Ammon's horn (tissue), 1 donor: ENCODE measurements around the gene LIN37.
A peak's percentile ranks its signal among the peaks of the same experiment; 100 is the strongest.

Experiments
- DNase-seq: peaks from one replicate; pipeline ENCODE4 v3.0.0-alpha.2; 2016; ENCODE audit warnings: low spot score

LIN37 gene

DNA sequence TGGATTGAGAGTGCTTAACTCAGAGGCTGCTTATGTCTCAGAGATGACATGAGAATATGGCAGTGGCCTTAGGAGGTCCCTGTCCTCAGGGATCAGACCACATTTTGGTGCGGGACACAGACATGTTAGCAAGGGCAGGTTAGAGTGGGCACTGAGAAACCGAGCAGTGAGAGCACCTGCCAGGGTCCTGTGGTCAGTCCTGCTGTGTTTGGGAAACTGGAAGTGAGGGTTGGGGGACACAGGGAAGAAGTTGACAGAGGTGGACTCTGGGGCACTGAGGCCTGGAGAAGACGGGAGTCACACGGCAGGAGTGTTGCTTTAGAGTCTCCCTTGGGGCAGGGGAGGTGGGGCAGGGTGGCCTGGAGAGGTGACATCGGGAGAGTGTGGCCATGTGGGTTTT is 13.5 kb upstream of the LIN37 start:
- no peak for DNase-seq

DNA sequence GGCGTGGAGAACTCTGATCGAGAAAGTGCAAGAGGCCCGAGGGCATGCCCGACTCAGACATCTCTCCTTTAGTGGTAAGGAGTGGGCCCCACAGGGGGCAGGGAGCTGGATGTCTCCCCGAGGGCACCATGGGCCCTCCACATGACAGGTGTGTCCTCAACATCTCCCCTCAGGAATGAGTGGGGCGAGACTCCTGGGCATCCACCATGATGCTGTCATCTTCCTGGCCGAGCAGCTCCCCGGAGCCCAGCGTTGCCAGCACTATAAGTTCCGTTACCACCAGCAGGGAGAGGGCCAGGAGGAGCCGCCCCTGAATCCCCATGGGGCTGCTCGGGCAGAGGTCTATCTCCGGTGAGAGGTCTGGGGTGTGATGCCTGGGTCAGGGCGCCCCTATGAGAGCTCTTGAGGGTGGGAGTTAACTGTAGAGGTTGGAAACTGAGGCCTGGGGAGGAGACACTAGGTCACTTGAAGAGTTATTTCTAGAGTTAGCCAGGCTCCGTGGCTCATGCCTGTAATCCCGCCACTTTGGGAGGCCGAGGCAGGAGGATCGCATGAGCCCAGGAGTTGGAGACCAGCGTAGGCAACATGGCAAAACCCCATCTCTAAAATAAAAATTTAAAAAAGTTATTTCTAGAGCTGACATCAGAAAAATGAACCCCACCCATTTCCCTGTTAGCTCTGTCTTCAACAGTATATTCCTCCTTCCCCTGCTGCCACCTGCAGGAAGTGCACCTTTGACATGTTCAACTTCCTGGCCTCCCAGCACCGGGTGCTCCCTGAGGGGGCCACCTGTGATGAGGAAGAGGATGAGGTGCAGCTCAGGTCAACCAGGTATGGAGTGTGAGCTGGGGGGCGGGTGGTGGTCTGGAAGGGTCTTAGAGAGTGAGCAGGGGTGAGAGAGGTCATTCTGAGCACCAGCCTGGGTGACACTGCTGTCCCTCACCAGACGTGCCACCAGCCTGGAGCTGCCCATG is 11.2 kb upstream of the LIN37 start:
- DNase-seq, result no peak

DNA sequence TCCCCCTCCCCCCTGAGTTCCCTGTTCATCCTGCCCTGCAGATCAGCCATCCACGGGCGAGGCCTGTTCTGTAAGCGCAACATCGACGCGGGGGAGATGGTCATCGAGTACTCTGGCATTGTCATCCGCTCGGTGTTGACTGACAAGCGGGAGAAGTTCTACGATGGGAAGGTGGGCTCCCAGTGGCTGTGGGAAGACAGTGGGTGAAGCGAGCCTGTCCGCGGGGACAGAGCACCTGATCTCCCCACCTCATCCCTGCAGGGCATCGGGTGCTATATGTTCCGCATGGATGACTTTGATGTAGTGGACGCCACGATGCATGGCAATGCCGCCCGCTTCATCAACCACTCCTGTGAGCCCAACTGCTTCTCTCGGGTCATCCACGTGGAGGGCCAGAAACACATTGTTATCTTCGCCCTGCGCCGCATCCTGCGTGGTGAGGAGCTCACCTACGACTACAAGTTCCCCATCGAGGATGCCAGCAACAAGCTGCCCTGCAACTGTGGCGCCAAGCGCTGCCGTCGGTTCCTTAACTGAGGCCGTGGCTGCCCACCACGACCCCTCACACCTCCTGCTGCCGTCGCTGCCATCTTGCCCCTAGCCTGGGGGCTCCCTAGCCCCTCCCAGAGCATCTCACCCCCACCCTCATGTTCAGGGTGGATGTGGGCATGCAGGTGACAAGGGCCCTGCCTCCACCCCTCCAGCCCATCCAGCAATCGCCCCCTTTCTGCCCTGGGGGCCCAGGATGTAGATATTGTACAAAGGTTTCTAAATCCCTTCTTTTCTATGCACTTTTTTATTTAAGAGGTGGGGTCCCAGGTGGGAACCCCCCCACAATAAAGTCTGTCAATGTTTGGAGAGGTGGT is 10.1 kb upstream of the LIN37 start:
- no peak for DNase-seq

DNA sequence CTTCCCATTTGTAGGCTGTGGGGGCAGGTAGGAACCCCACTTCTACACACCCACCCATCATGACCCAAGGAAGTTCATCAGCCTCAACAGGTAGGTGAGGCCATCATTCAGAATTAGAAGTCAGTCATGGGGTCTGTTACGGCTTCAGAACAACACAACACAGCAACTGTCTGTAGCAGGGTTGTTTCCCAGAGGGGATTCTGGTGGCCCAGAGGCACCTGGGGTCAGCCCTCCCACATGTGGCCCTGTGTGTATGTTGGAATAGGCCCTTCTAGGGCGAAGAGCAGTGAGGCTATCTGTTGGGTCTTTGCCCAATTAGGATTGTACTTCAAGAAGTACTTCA is 9.5 kb upstream of the LIN37 start:
- DNase-seq, result no peak

DNA sequence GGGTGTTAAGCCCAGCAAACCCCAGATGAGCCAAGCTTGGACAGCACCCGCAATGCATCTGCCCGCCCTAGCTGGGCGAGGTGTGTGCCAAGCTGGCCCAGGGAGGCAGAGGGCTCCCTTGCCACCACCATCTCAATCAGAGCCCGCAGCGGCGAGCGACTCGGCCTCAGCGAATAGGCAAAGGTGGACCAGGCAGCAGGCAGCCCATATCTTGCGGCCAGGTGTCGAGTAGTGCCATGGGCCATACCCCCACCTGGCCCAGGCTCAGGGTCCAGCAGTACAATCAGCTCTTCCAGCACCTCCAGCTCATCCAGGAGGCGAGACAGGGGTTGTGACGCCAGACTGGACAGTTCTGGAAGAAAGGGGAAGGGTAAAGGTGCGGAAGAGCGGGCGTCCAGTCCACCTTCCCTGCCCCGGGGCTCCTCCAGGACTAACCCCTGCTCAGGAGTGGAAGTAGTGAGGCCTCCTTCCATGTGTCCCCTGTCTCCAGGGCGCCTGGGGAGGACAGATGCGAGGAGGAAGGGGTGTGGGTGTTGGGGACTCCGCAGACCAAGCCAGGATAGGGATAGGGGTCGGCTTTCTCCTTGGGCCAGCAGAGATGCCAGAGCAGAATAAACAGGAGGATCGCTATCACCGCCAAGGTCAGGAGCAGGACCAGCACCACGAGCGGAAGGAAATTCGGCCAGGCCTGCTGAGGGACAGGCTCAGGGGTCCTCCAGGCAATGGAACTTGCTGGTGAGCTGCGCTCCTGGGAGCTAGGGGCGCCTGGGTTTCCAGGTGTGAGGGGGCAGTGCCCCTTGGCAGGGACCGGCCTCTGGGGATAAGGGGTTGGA is 8.9 kb upstream of the LIN37 start:
- DNase-seq, result no peak

DNA sequence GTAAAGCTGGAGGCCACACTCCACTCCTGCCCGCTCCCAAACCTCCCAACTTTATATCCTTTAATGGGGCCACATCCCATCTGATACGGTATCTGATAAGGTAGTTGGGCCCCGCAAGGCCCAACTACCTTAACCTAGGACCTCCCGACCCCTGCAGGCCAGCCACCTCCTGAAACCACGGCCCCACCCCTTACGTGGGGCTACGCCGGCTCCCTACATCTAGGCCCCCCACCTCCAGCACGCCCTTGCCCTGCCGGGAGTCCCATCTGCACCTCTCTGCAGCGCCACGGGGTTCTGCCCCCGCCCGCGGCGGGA is 8.3 kb upstream of the LIN37 start:
- no peak for DNase-seq

DNA sequence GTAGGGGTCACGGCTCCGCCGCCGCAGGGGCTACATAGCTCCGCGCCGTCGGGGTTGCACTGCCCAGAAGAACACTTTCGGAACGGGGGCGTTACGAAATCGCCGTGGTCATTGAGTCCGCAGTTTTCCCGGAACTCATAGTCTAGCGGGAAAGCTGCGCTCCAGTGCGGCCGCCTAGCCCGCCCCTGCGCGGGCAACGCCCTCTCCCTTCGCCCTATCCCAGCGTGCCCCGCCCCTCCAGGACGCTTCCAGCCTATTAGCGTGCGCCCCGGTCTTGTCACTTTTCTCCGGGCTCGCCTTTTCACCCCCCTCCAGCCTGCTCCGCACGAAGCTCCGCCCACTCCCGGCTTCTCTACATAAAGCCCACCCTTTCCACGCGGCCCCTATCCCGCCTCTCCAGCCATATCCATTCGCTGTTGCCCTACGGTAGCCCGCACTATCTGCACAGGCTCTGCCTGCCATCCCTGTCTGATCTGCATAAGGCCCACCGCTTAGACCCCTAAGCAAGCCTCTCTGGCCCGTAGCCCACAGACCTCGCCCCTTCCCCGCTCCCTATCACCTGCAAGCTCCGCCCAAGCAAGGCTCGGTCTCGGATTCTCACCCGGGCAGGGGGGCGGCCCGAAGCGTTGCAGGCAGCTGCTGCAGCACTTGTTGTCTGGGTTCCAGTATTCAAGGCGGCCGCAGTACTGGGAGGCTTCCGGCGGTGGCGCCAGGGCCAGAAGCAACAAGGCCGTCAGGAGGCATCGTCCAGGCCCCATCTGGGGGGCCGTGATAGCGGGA is 7.8 kb upstream of the LIN37 start:
- DNase-seq, result peak; percentile 99

DNA sequence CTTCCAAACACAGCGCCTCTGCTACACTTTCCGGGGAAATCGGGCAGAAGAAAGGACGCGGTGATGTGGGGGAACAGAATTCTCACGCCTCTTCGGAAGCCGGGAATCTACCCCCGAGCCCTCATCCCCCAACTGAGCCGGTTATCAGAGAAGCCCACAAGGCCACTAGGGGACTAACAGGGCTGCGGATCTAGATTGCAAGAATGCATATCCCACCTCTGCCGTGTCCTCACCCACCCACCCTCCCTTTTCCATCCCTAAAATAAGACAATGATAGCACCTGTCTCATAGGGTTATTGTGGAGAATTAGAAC is 7.2 kb upstream of the LIN37 start:
- no peak for DNase-seq

DNA sequence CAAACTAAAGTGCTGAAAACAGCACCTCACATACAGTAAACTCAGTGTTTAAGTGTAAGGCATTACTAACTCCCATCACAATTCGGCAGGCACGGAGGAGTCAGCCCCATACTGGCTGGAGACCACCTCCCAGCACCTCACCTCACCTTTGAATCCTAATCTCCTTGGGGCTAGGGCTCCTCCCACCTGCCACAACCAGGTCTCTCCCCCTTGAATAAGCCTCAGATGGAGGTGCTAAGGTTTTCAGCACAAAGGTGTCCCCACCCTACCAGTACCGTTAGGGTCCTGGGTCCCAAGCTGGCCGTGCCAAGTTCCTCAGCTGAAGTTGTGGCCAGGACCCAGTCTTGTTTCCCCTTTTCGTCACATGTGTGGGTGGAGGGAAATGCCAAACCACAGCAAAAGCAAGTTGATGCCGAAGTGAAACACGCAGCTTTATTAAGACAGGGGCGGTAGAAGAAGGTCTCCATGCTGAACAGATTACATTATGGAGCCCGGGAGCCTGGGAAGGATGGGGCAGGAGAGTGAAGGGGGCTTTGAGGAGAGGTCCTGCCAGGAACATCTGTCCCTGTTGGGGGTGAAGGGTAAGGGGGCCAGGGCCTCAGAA is 6.2 kb upstream of the LIN37 start, which contains the start of gene IGFLR1:
Gene IGFLR1, minus strand, starts transcription at position 332 of the 604 bp plus-strand sequence. CDS start 1,272 bp downstream, outside the sequence.
- DNase-seq, result peak; percentile 70

DNA sequence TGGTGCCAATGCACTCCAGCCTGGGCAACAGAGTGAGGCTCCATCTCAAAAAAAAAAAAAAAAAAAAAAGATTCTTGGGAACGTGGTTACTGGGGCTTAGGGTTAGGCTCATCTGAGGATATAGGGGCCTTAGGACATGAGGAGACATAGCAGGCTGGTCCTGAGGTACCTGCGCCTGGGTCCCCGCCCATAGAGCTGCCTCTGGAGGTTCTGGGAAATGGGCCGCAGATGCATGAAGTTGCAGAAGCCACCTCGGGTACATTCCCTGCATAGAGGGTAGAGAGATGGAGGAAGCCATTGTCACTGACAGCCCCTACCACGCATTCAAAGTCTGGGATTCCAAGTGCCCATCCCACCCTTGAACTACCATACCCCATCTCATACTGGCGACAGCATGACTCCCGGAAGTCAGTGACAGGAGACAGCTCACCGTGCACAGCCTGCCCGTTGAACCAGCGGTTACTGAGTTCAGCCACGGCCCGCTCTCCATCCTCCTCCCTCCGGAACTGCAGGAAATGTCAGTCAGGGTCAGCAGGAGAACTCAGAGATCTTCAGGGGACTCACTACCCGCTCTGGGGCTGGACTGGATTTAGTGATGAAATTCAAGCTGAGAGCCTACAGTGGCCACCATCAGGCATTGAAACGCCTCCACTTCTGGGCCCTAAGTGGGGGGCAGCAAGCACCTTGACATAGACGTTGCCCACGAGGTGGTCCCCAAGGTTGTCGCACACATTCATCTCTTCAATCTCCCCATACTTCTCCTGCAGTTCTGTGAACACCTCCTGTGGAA is 4.5 kb upstream of the LIN37 start:
- DNase-seq, result no peak

DNA sequence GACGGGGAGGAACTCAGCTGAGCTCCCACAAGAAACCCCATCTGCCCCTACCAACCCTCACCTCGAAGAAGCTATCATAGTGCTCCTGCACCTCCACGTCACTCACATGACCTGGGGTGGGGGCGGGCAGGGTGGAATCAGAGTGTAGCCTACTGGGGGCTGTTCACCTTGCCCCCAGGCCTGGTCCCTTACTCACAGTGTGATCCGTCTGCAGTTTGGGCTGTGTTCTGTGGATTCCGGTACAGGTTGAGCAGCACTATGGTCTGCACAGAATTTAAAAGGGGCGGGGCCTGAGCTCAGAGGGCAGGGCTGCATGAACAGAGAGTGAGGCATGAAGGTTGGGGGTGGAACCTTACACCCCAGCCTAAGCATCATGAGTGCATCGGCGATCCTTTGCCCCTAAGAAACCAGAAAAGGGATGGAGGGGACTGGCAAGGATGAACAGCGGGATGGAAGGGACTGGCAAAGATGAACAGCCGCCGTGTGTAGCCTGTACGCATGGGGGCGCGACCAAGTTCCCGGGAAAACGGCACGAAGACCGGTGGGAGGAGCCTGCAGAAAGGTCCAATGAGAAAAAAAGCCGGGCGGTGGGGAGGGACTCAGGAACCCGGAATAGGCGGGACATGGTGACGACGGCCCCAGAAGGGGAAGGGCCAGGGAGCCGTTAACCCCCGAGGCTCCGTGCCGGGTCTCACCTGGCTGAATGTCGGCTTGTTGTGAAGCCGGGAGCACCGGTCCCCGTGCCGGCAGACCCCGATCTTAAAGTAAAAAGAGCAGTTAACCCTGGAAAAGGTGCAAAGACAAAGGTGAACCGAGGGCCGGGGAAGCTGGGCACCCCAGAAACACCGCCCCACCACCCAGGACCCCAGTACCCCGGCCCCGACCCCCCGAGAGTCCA is 3.7 kb upstream of the LIN37 start:
- peak; percentile 97 for DNase-seq

DNA sequence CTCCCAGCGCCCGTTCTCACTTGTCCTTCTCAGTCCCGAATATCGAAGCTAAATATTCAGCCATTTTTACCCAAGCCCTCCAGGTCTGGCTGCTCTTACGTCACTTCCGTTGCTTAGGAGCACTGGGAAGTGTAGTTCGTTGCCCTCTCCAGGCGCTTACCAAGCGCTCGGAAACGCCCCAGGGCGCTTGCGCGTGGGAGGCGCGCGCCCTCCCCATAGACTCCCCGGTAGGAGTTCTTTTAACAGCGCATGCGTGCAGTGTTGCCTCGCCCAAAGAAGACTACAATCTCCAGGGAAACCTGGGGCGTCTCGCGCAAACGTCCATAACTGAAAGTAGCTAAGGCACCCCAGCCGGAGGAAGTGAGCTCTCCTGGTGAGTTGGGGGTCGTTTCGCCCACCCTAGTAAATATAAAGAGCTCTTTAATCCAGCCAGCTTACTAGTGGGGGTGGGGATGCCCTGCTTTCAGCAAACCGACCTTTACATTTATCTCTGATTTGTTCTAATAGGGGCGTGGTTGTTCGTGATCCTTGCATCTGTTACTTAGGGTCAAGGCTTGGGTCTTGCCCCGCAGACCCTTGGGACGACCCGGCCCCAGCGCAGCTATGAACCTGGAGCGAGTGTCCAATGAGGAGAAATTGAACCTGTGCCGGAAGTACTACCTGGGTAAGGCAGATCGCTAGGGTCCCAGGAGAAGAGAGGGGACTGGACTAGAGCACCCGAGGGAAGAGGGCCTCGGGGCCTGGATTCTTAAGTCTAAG is 2.9 kb upstream of the LIN37 start, which contains the start of the genes PSENEN and U2AF1L4:
Gene PSENEN, plus strand, starts transcription at position 324 of the 759 bp plus-strand sequence. Its CDS starts 280 bp downstream, at position 604.
Gene U2AF1L4, minus strand, starts transcription at position 91 of the 759 bp plus-strand sequence. Its CDS starts 27 bp downstream, at position 64.
- peak; percentile 99 for DNase-seq

DNA sequence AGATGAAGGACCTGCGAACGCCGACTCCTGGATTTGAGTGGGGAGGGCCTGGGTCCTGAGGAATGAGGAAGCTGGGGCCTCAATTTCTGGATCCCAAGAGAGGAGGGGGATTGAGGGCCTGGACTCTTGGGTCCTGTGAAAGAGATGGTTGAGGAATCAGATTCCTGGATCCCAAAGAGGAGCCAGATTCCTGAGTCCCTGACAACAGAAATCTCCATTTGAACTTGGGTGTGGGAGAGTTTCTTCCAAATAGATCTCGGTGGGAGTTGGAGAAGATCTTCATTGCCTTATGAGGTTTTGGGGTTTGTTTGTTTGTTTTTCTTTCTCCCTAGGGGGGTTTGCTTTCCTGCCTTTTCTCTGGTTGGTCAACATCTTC is 2.3 kb upstream of the LIN37 start:
- no peak for DNase-seq

DNA sequence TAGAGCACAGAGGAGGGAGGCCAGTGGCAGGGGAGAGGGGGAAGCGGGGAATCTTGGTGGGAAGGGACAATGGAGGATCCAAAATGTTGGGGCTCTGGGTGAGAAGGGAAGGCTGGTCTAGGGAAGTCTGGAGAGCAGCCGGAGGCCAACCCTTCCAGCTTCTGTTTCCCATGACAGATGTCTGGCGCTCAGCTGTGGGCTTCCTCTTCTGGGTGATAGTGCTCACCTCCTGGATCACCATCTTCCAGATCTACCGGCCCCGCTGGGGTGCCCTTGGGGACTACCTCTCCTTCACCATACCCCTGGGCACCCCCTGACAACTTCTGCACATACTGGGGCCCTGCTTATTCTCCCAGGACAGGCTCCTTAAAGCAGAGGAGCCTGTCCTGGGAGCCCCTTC is 1.8 kb upstream of the LIN37 start:
- DNase-seq, result no peak

DNA sequence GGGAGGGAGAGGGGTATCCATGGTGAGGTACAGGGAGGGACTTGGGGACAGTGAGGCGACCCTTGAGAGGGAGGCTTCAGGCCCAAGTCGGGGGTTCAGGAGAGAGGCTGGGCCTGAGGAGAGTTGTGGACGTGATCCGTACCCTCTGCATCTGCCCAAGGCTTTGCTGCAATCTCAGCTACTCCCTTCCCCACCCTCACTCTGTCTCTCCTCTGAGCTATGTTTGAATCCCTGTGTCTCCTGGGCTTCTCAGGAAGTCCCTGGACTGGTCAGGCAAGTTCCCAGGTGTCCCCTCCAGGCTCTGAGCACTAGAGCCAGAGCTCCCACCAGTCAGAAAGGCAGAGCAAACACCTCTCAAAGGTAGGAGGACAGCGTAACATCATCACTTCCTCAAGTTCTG is 1.8 kb downstream of the LIN37 start:
- no peak for DNase-seq

DNA sequence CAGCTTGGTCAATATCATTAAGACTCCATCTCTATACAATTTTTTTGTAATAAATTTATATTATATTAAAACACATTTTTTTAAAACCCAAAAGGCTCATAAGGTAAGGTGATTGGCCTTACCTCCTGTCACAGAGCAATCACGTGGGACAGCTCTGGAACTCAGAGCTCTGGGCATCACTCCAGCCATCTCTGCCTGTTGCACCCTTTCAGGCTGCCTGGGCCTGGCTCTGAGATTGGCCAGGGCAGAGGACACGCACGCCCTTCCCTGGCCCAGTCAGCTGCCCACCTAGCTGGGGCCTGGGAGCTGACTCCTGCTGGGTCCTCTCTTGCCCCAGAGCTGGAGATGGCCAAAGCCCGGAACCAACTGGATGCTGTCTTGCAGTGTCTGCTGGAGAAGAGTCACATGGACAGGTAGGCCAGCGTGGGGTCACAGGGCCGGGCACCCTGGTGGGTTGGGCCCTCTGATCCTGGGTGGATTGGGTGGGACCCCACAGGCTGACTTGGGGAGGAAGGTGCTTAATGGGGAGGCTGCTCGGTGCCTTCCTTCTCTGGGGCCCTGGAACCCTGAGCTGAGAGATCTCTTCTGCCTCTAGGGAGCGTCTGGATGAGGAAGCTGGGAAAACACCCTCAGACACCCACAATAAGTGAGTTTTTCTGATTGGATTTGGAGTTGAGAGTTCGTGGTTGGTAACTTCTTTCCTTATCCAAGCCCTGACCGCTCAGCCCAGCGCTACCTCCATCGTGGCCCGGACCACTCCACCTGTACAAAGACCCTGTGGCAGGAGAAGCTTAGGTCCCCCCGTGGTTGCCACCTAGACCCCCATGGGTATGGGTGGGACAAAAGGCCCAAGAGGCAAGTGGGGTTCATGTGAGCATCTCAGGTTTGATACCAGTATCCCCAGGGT is 3.7 kb downstream of the LIN37 start:
- no peak for DNase-seq

DNA sequence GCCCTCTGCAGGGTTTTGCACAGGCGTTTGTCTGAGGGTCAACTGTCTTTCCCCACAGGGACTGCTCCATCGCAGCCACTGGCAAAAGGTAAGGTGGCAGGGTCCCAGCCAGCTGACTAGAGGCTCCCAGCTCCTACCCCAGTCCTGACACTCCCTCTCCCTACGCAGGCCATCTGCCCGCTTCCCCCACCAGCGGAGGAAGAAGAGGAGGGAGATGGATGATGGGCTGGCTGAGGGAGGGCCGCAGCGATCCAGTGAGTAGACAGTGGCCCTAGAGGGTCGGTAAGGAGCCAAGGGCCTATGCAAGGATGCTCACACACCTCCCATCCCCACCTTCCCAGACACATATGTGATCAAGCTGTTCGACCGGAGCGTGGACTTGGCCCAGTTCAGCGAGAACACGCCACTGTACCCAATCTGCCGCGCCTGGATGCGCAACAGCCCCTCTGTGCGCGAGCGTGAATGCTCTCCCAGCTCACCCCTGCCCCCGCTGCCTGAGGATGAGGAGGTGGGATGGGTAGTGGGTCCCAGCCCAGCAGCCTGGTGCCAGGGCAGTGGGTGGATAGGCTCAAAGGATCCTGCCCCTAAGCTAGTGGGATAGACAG is 4.5 kb downstream of the LIN37 start:
- no peak for DNase-seq
